PC-3 (cell line): ENCODE data around the gene NPAS1.

Source experiments
- CTCF ChIP-seq: fragments of 300-600 bp; sonication (generic); conservative IDR thresholded peaks from 2 replicates; pipeline ENCODE4 v1.5.1; 2017; ENCODE audit warnings: antibody characterized with exemption, low read depth, mild to moderate bottlenecking, low read length
- EZH2 ChIP-seq: fragments of 300-600 bp; sonication (generic); IDR thresholded peaks from one replicate; pipeline ENCODE4 v1.6.1; 2017; ENCODE audit warnings: antibody characterized with exemption, mild to moderate bottlenecking, low read length; ENCODE audit not compliant: unreplicated experiment
- EZH2phosphoT487 ChIP-seq: fragments of 300-600 bp; sonication (generic); IDR thresholded peaks from 2 replicates; pipeline ENCODE4 v1.6.1; 2018; ENCODE audit warnings: mild to moderate bottlenecking, antibody characterized with exemption, low read length, borderline replicate concordance

- TF ChIP-seq EZH2 (no peak), CTCF (no peak), EZH2phosphoT487 (no peak)
These were observed 39.0 kb downstream of the NPAS1 start for GRCh38 chr19:47058621-47059022.
